GM10248 (cell line): Measurements from ENCODE around the gene TRABD2A.
"Not testable (repeated sequence)": the region's sequence is repeated elsewhere in the genome, so short reads cannot be mapped to it uniquely, and the experiment has no call there.

Experiments used
- CTCF ChIA-PET: fragments of 300-600 bp; sonication (Branson Sonifier 250); formaldehyde crosslinking; extraction: SDS; loops from one replicate; lab custom pipeline; 2021; ENCODE audit warnings: antibody characterized with exemption; lab: Yijun Ruan, JAX
- POLR2A ChIA-PET: fragments of 350-650 bp; sonication (Branson Sonifier 250); formaldehyde crosslinking; extraction: SDS; loops from one replicate; lab custom pipeline; 2020; ENCODE audit warnings: antibody characterized with exemption; lab: Yijun Ruan, JAX
- DNase-seq: peaks from one replicate; pipeline ENCODE4 v3.0.0; 2012; ENCODE audit errors: extremely low spot score
- TF ChIP-seq, protein P1 (sequence below): IDR thresholded peaks from 2 replicates; pipeline ENCODE4 v1.5.1; 2012; ENCODE audit warnings: mild to moderate bottlenecking, low read depth; ENCODE audit errors: extremely low read depth, missing control alignments, control extremely low read depth

The TRABD2A gene

DNA sequence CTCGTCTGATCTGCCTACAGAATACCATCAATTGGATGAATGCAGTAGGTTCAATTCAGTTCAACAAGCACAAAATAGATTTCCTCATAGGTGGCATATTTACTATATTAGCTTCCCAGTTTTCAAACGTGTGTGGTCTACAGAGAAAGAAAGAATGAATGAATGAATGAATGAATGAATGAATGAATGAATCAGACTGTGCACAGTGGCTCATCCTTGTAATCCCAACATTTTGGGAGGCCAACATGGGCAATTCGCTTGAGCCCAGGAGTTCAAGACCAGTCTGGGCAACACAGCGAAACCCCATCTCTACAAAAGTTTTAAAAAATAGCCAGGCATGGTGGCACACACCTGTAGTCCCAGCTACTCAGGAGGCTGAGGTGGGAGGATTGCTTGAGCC is 94.9 kb downstream of the TRABD2A start:
- CTCF ChIA-PET: interaction anchor here (1.0 kb wide), 1 partner anchor 69 kb away, joined by 3 read pairs; no protein-coding TSS in a partner anchor
- TF ChIP-seq, protein P1, sequence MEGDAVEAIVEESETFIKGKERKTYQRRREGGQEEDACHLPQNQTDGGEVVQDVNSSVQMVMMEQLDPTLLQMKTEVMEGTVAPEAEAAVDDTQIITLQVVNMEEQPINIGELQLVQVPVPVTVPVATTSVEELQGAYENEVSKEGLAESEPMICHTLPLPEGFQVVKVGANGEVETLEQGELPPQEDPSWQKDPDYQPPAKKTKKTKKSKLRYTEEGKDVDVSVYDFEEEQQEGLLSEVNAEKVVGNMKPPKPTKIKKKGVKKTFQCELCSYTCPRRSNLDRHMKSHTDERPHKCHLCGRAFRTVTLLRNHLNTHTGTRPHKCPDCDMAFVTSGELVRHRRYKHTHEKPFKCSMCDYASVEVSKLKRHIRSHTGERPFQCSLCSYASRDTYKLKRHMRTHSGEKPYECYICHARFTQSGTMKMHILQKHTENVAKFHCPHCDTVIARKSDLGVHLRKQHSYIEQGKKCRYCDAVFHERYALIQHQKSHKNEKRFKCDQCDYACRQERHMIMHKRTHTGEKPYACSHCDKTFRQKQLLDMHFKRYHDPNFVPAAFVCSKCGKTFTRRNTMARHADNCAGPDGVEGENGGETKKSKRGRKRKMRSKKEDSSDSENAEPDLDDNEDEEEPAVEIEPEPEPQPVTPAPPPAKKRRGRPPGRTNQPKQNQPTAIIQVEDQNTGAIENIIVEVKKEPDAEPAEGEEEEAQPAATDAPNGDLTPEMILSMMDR: no peak
- POLR2A ChIA-PET: no interaction called here
- DNase-seq: no peak

DNA sequence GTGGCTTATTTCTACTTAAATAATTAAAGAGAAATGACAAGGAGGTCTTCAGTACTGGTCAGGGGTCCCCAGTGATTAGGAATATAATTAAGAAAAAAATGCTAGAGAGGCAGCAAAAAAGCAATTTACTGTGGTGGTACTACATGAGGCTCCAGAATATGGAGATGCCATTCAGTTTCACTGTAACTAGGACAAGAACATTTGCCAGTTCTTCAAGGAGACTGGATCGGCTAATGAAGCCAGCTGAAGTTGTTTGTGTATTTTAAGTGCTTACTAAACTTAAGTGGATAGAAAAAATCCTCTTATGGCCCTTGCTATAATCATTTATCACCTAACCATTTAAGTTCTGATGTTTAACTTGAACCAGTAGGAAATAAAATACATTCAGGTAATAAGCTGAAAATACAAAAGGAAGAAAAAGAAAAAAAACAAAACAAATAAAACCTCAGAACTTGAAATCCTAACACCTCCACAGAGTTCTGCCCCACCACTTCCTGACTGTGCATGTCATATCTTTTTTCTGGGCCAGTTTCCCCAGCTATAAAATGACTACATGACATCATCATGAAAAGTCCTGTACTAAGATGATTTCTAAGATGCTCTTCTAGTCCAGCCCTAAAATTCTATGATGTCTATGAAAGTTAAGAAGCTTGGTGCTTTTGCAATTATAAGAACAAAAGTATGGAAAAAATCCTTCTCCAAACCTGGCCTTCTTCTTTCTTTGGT is 98.0 kb downstream of the TRABD2A start:
- CTCF ChIA-PET: no interaction called here
- TF ChIP-seq, protein P1: no peak
- DNase-seq: no peak
- POLR2A ChIA-PET: no interaction called here

DNA sequence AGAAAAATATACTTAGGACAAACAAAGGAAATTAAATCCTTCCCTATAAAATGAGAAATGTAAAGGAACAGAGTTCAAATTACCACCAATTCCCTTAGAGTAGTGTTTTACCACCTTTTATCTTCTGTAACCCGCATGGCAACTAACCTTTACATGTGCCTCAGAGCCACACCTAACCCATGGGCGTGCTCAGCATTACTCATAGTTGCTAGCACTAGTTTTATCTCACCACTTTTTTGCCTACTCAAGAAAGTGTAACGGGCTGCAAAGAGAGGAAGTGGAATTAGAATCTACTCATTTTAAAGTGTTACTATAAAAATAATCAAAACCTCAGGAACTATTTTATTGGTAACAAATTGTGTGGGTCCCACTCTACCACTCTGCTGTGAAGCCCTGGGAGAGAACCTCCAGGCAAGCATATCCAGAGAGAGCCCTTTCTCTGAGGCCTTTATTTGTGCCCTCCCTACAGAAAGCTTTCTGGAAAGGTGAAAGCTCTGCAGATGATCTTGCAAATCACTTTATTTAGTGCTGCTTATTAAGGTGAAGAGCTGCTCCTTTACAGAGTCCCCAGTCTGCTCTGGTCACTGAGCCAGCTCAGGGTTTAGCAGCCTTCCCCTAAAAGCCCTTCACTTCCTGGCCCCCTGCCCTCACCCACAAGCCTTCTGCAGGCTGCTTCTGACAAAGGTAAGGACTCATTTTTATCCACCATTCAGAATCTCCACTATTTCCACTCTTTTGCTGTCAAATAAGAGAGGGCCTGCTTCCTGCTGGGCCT is 98.8 kb downstream of the TRABD2A start:
- ChIA-PET CTCF (interaction anchor here (1.1 to 1.5 kb wide), 3 partner anchors 15 to 86 kb away, joined by 3 read pairs; no protein-coding TSS in a partner anchor), POLR2A (no interaction called here)
- TF ChIP-seq, protein P1: no peak
- peak; percentile 22 for DNase-seq

DNA sequence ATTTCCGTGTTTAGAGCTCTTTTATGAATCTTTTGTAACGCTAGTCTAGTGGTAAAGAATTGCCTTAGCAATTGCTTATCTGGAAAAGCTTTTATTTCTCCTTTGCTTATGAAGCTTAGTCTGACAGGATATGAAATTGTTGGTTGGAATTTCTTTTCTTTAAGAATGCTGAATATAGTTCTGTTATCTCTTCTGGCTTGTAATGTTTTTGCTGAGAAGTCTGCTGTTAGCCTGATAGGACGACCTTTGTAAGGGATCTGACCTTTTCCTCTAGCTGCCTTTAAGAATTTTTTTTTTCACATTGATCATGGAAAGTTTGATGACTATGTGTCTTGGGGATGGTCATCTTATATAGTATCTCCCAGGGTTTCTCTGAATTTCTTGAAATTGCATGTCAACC is 101.1 kb downstream of the TRABD2A start:
- ChIA-PET POLR2A (no interaction called here), CTCF (interaction anchor here (1.7 kb wide), 1 partner anchor 17 kb away, joined by 4 read pairs; no protein-coding TSS in a partner anchor)
- no peak for DNase-seq
- TF ChIP-seq, protein P1: no peak

DNA sequence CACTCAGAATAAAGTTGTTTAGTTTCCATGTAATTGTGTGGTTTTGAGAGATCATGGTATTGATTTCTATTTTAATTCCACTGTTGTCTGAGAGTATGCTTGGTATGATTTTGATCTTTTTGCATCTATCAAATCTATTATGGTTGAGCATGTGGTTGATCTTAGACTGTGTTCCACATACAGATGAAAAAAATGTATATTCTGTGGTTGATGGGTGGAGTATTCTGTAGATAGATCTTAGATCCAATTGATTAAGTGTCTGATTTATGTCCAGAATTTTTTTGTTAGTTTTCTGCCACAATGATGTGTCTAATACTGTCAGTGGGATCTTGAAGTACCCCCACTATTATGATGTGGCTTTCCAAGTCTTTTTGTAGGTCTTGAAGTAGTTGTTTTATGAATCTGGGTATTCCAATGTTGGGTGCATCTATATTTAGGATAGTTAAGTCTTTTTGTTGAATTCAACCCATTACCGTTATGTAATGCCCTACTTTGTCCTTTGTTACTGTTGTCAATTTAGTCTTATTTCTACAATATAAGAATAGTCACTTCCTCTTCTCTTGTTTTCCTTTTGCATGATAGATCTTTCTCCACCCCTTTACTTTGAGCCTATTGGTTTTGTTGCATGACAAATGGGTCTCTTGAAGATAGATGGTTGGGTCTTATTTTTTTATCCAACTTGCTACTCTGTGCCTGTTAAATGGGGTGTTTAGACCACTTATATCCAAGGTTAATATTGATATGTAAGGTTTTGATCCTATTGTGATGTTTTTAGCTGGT is 101.8 kb downstream of the TRABD2A start:
- ChIA-PET POLR2A (no interaction called here), CTCF (interaction anchor here (1.7 kb wide), 1 partner anchor 16 kb away, joined by 4 read pairs; no protein-coding TSS in a partner anchor)
- DNase-seq: no peak
- TF ChIP-seq, protein P1: no peak

DNA sequence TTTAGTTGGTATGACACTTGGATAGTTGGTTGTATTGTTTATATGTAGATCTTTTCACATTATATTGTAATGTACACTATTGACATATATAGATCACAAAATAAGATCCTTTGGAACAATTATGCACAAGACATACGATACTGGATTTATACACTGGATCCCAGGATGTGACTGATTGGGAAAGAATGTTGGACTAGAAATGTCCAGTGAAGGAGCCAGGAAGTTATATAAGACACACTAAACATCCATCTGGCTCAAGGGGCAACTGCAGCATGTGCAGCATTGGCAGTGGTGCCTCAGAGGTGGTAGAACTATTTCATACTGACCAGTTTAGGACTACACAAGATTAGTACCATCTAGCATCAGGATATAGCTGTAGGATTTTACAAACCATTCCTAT is 104.9 kb downstream of the TRABD2A start:
- ChIA-PET POLR2A (no interaction called here), CTCF (no interaction called here)
- no peak for DNase-seq
- TF ChIP-seq, protein P1: no peak

DNA sequence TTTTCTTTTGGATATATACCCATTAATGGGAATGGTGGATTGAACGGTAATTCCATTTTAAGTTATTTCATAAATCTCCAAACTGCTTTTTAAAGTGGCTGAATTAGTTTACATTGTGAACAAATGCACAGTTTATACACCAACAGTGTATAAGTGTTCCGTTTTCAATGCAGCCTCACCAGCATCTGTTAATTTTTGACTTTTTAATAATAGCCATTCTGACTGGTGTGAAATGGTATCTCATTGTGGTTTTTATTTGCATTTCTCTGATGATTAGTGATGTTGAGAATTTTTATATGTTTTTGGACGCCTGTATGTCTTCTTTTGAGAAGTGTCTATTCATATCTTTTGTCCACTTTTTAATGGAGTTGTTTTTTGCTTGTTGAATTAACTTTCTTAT is 107.3 kb downstream of the TRABD2A start:
- POLR2A ChIA-PET, DNase-seq, CTCF ChIA-PET: not testable (repeated sequence)
